HEK293 (cell line): ENCODE results near the gene CAB39L.

Experiments
- BCL6B ChIP-seq: fragments of 450-650 bp; formaldehyde crosslinking; IDR thresholded peaks from 2 replicates; pipeline ENCODE4 v1.5.1; 2017; ENCODE audit warnings: missing biosample characterization, missing genetic modification characterization
- EGR2 ChIP-seq: fragments of 450-650 bp; formaldehyde crosslinking; IDR thresholded peaks from 2 replicates; pipeline ENCODE4 v1.5.1; 2016; ENCODE audit warnings: low read depth, missing biosample characterization, missing genetic modification characterization
- GFI1B ChIP-seq: fragments of 450-650 bp; formaldehyde crosslinking; IDR thresholded peaks from 2 replicates; pipeline ENCODE4 v1.5.1; 2016; ENCODE audit warnings: missing biosample characterization, missing genetic modification characterization
- IKZF3 ChIP-seq: fragments of 450-650 bp; IDR thresholded peaks from 2 replicates; pipeline ENCODE4 v1.5.0; 2018; ENCODE audit warnings: missing biosample characterization, mild to moderate bottlenecking, missing genetic modification characterization, moderate library complexity
- INSM2 ChIP-seq: fragments of 450-650 bp; formaldehyde crosslinking; IDR thresholded peaks from 2 replicates; pipeline ENCODE4 v1.5.1; 2016; ENCODE audit warnings: missing biosample characterization, missing genetic modification characterization
- OVOL3 ChIP-seq: fragments of 450-650 bp; formaldehyde crosslinking; IDR thresholded peaks from 2 replicates; pipeline ENCODE4 v1.5.1; 2016; ENCODE audit warnings: missing biosample characterization, missing genetic modification characterization
- PRDM2 ChIP-seq: fragments of 450-650 bp; formaldehyde crosslinking; IDR thresholded peaks from 2 replicates; pipeline ENCODE4 v1.5.1; 2016; ENCODE audit warnings: missing biosample characterization, missing genetic modification characterization, borderline replicate concordance
- SP2 ChIP-seq: fragments of 450-650 bp; formaldehyde crosslinking; IDR thresholded peaks from 2 replicates; pipeline ENCODE4 v1.5.1; 2016; ENCODE audit warnings: missing biosample characterization, missing genetic modification characterization
- SP3 ChIP-seq: fragments of 450-650 bp; formaldehyde crosslinking; IDR thresholded peaks from 2 replicates; pipeline ENCODE4 v1.5.1; 2016; ENCODE audit warnings: missing biosample characterization, missing genetic modification characterization
- WT1 ChIP-seq: fragments of 450-650 bp; formaldehyde crosslinking; IDR thresholded peaks from 2 replicates; pipeline ENCODE4 v1.5.1; 2016; ENCODE audit warnings: missing biosample characterization, missing genetic modification characterization
- ZBTB11 ChIP-seq: fragments of 450-650 bp; formaldehyde crosslinking; conservative IDR thresholded peaks from 2 replicates; pipeline ENCODE4 v1.5.1; 2016; ENCODE audit warnings: low read depth, missing biosample characterization, missing genetic modification characterization
- ZBTB21 ChIP-seq: fragments of 450-650 bp; formaldehyde crosslinking; IDR thresholded peaks from 2 replicates; pipeline ENCODE4 v1.5.1; 2017; ENCODE audit warnings: missing biosample characterization, missing genetic modification characterization
- ZBTB8A ChIP-seq: fragments of 450-650 bp; formaldehyde crosslinking; IDR thresholded peaks from 2 replicates; pipeline ENCODE4 v1.5.1; 2016; ENCODE audit warnings: missing biosample characterization, missing genetic modification characterization
- ZFP3 ChIP-seq: fragments of 450-650 bp; formaldehyde crosslinking; IDR thresholded peaks from 2 replicates; pipeline ENCODE4 v1.5.1; 2016; ENCODE audit warnings: low read depth, missing biosample characterization, missing genetic modification characterization
- ZFP37 ChIP-seq: fragments of 450-650 bp; formaldehyde crosslinking; IDR thresholded peaks from 2 replicates; pipeline ENCODE4 v1.5.1; 2016; ENCODE audit warnings: missing biosample characterization, missing genetic modification characterization
- ZNF112 ChIP-seq: fragments of 450-650 bp; formaldehyde crosslinking; IDR thresholded peaks from 2 replicates; pipeline ENCODE4 v1.5.0; 2017; ENCODE audit warnings: missing biosample characterization, missing genetic modification characterization
- ZNF133 ChIP-seq: fragments of 450-650 bp; formaldehyde crosslinking; IDR thresholded peaks from 2 replicates; pipeline ENCODE4 v1.5.1; 2016; ENCODE audit warnings: missing biosample characterization, missing genetic modification characterization
- ZNF239 ChIP-seq: fragments of 450-650 bp; formaldehyde crosslinking; IDR thresholded peaks from 2 replicates; pipeline ENCODE4 v1.5.1; 2016; ENCODE audit warnings: missing biosample characterization, missing genetic modification characterization
- ZNF24 ChIP-seq: fragments of 450-650 bp; formaldehyde crosslinking; IDR thresholded peaks from 2 replicates; pipeline ENCODE4 v1.5.1; 2016; ENCODE audit warnings: missing biosample characterization, missing genetic modification characterization
- ZNF362 ChIP-seq: fragments of 450-650 bp; formaldehyde crosslinking; IDR thresholded peaks from 2 replicates; pipeline ENCODE4 v1.5.1; 2016; ENCODE audit warnings: missing biosample characterization, missing genetic modification characterization
- ZNF423 ChIP-seq: fragments of 450-650 bp; formaldehyde crosslinking; IDR thresholded peaks from 2 replicates; pipeline ENCODE4 v1.5.1; 2016; ENCODE audit warnings: missing biosample characterization, missing genetic modification characterization
- ZNF426 ChIP-seq: fragments of 450-650 bp; formaldehyde crosslinking; IDR thresholded peaks from 2 replicates; pipeline ENCODE4 v1.5.1; 2017; ENCODE audit warnings: missing biosample characterization, missing genetic modification characterization, mild to moderate bottlenecking, inconsistent platforms, moderate library complexity
- ZNF501 ChIP-seq: fragments of 450-650 bp; formaldehyde crosslinking; IDR thresholded peaks from 2 replicates; pipeline ENCODE4 v1.5.1; 2016; ENCODE audit warnings: missing biosample characterization, missing genetic modification characterization
- ZNF548 ChIP-seq: fragments of 450-650 bp; formaldehyde crosslinking; IDR thresholded peaks from 2 replicates; pipeline ENCODE4 v1.5.1; 2016; ENCODE audit warnings: missing biosample characterization, missing genetic modification characterization
- ZNF747 ChIP-seq: fragments of 450-650 bp; formaldehyde crosslinking; IDR thresholded peaks from 2 replicates; pipeline ENCODE4 v1.5.1; 2016; ENCODE audit warnings: missing biosample characterization, missing genetic modification characterization
- ZNF830 ChIP-seq: fragments of 450-650 bp; IDR thresholded peaks from 2 replicates; pipeline ENCODE4 v1.5.0; 2018; ENCODE audit warnings: missing biosample characterization, missing genetic modification characterization, low read depth, mild to moderate bottlenecking, moderate library complexity
- ZSCAN23 ChIP-seq: fragments of 450-650 bp; formaldehyde crosslinking; IDR thresholded peaks from 2 replicates; pipeline ENCODE4 v1.5.1; 2016; ENCODE audit warnings: missing biosample characterization, missing genetic modification characterization

CAB39L gene

GRCh38 chr13:49374585-49375290 is 69.1 kb downstream of the CAB39L start (continued):
- TF ChIP-seq SP2: no peak
- TF ChIP-seq WT1 (tag by site-specific recombination): peak; percentile 51; the same call in 1 of the 2 replicates
- no peak for TF ChIP-seq PRDM2 (tag by site-specific recombination)
- 0 out of 2 replicates have a peak, but pooled peaks have one; percentile 31 for TF ChIP-seq ZFP37 (tag by site-specific recombination)
- no peak for TF ChIP-seq ZNF423 (tag by site-specific recombination)
- no peak for TF ChIP-seq ZSCAN23
- no peak for TF ChIP-seq INSM2 (tag by site-specific recombination)
- TF ChIP-seq ZNF362 (tag by site-specific recombination): no peak; the same call in 1 of the 2 replicates
- no peak for TF ChIP-seq IKZF3
- no peak for TF ChIP-seq ZNF112 (tag by site-specific recombination)
- TF ChIP-seq ZBTB8A (tag by site-specific recombination): no peak
- no peak for TF ChIP-seq ZNF133 (tag by site-specific recombination)
- TF ChIP-seq ZNF548: no peak
- TF ChIP-seq ZNF501 (tag by site-specific recombination): no peak
- no peak for TF ChIP-seq SP3 (tag by site-specific recombination)
- TF ChIP-seq ZNF24: no peak
- peak; percentile 92 for TF ChIP-seq BCL6B (tag by site-specific recombination)
- no peak for TF ChIP-seq ZNF426
- TF ChIP-seq ZNF239: no peak
- no peak for TF ChIP-seq GFI1B (tag by site-specific recombination)
- no peak for TF ChIP-seq EGR2 (tag by site-specific recombination)
- no peak for TF ChIP-seq ZNF830 (tag by site-specific recombination)
- no peak for TF ChIP-seq ZFP3
- TF ChIP-seq ZBTB11 (tag by site-specific recombination): no peak
- no peak for TF ChIP-seq OVOL3
- no peak for TF ChIP-seq ZNF747 (tag by site-specific recombination)
- no peak; the same call in 1 of the 2 replicates for TF ChIP-seq ZBTB21 (tag by site-specific recombination)
